Activated CD4-positive, alpha-beta memory T cell treated with anti-CD3 and anti-CD28 coated beads, Interleukin-2, amount 10 ng/mL, durations not matched to agents 7 days and 5 days (primary cell): Measurements from ENCODE around the gene ABCA9. TPM values are rescaled to one million over a fixed set of nuclear protein-coding genes. Genes with fewer than 3 reads are reported as not detected.
"Not testable (repeated sequence)": the region's sequence is repeated elsewhere in the genome, so short reads cannot be mapped to it uniquely, and the experiment has no call there.

ENCODE experiments used
- CTCF ChIA-PET: fragments of 350-600 bp; sonication (Branson Sonifier 250); formaldehyde crosslinking; loops from one replicate; lab custom pipeline; 2021; ENCODE audit warnings: antibody characterized with exemption, inconsistent platforms; lab: Charles Lee
- POLR2A ChIA-PET: fragments of 350-600 bp; sonication (Branson Sonifier 250); formaldehyde crosslinking; loops from one replicate; lab custom pipeline; 2021; ENCODE audit warnings: antibody characterized with exemption; lab: Charles Lee
- DNase-seq: peaks from one replicate; pipeline ENCODE4 v3.0.0-alpha.2; 2020
- H3K27ac Mint-ChIP-seq: one replicate; pipeline ENCODE4 v1.8.0; 2021; ENCODE audit warnings: mild to moderate bottlenecking, mixed read lengths
- H3K27me3 Mint-ChIP-seq: one replicate; pipeline ENCODE4 v1.8.0; 2021; ENCODE audit warnings: mixed read lengths
- H3K36me3 Mint-ChIP-seq: one replicate; pipeline ENCODE4 v1.8.0; 2021; ENCODE audit warnings: low read depth, mixed read lengths
- H3K4me1 Mint-ChIP-seq: one replicate; pipeline ENCODE4 v1.8.0; 2021; ENCODE audit warnings: mixed read lengths
- H3K4me3 Mint-ChIP-seq: one replicate; pipeline ENCODE4 v1.8.0; 2021; ENCODE audit warnings: mild to moderate bottlenecking, mixed read lengths
- H3K9me3 Mint-ChIP-seq: one replicate; pipeline ENCODE4 v1.8.0; 2021; ENCODE audit warnings: mixed read lengths
- total RNA-seq, 2 experiments: library from RNA; stranded (reverse); gene quantifications; one replicate each; pipeline ENCODE4 v1.2.3, GENCODE V29; 2021

The ABCA9 gene
- total RNA-seq, 2 experiments from 2014 or later, result 0.05 TPM; not detected in 1

- no peak overlapping the region for H3K4me3 Mint-ChIP-seq
- peaks cover 13% of the 10 kb centered on the region for H3K4me1 Mint-ChIP-seq
- no peaks in the 10 kb centered on the region for H3K36me3 Mint-ChIP-seq
- H3K27ac Mint-ChIP-seq, result no peak overlapping the region
- no peak for DNase-seq
- H3K27me3 Mint-ChIP-seq, result no peaks in the 10 kb centered on the region
- POLR2A ChIA-PET, result no interaction called here
- H3K9me3 Mint-ChIP-seq, result no peaks in the 10 kb centered on the region
- CTCF ChIA-PET, result no interaction called here
Observed at GRCh38 chr17:69044371-69044770, 16.4 kb downstream of the ABCA9 start.

GRCh38 chr17:69043098-69043734 lies 17.5 kb downstream of the ABCA9 start:
- no peaks in the 10 kb centered on the region for H3K9me3 Mint-ChIP-seq
- POLR2A ChIA-PET, result no interaction called here
- peaks cover 4% of the 10 kb centered on the region for H3K4me1 Mint-ChIP-seq
- DNase-seq, result no peak
- no peaks in the 10 kb centered on the region for H3K36me3 Mint-ChIP-seq
- H3K27ac Mint-ChIP-seq, result no peak overlapping the region
- H3K27me3 Mint-ChIP-seq, result peaks cover 1% of the 10 kb centered on the region
- CTCF ChIA-PET, result no interaction called here
- no peak overlapping the region for H3K4me3 Mint-ChIP-seq

GRCh38 chr17:69042308-69042707 lies 18.4 kb downstream of the ABCA9 start:
- Mint-ChIP-seq H3K27me3 (peaks cover 1% of the 10 kb centered on the region), H3K4me3 (no peak overlapping the region), H3K4me1 (no peaks in the 10 kb centered on the region), H3K9me3 (no peaks in the 10 kb centered on the region), H3K36me3 (no peaks in the 10 kb centered on the region), H3K27ac (no peak overlapping the region)
- ChIA-PET CTCF (no interaction called here), POLR2A (no interaction called here)
- no peak for DNase-seq

DNA sequence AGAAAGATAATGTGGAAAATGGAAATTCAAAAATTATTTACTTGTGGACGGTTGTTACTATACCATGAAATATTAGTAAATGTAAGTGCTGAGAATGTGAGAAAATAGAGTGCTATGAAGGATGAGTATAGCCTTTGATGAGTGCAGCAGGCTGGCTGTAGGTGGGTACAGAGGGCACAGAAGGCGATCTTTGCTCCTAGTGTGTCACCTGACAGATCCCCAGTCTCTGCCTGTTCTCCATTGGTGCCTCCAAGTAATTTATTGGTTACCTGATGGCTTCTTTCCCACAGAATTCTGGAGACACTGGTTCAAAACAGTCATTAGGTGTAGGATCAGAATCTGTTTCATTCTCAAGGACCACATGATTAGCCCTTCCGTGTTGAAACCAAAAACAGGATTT lies 28.9 kb downstream of the ABCA9 start:
- ChIA-PET CTCF (no interaction called here), POLR2A (no interaction called here)
- no peak overlapping the region for H3K4me3 Mint-ChIP-seq
- no peak for DNase-seq
- no peaks in the 10 kb centered on the region for H3K27me3 Mint-ChIP-seq
- no peak overlapping the region for H3K27ac Mint-ChIP-seq
- no peaks in the 10 kb centered on the region for H3K36me3 Mint-ChIP-seq
- no peaks in the 10 kb centered on the region for H3K9me3 Mint-ChIP-seq
- H3K4me1 Mint-ChIP-seq, result no peaks in the 10 kb centered on the region

- ChIA-PET CTCF (no interaction called here), POLR2A (no interaction called here)
- Mint-ChIP-seq H3K36me3 (no peaks in the 10 kb centered on the region), H3K4me3 (no peak overlapping the region), H3K27ac (no peak overlapping the region), H3K4me1 (no peaks in the 10 kb centered on the region), H3K9me3 (no peaks in the 10 kb centered on the region), H3K27me3 (no peaks in the 10 kb centered on the region)
- no peak for DNase-seq
Observed at GRCh38 chr17:69030169-69030568, 30.6 kb downstream of the ABCA9 start.

DNA sequence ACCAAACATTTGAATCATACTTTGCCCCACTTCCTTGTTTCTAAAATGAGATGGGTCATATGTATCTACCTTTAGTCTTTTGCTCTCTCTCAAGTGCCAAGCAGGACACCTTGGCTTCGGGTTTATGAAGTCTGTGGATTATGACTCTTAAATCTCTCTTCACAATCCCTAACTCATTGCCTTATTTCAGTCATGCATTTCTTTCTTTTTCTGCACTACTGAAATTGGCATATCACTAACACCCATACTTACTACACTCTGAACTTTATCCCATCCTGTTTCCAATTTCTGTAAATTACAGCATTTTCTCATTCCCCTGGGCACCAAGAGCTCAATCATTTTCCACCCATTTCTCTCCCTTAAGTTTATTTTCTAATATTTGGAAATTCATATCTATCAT lies 42.0 kb downstream of the ABCA9 start:
- DNase-seq, result no peak
- ChIA-PET POLR2A (no interaction called here), CTCF (no interaction called here)
- Mint-ChIP-seq H3K4me3 (no peak overlapping the region), H3K36me3 (no peaks in the 10 kb centered on the region), H3K27me3 (no peaks in the 10 kb centered on the region), H3K27ac (no peak overlapping the region), H3K4me1 (no peaks in the 10 kb centered on the region), H3K9me3 (no peaks in the 10 kb centered on the region)

GRCh38 chr17:69018022-69018615 lies 42.6 kb downstream of the ABCA9 start:
- Mint-ChIP-seq H3K9me3 (no peaks in the 10 kb centered on the region), H3K4me3 (no peak overlapping the region), H3K36me3 (no peaks in the 10 kb centered on the region), H3K27me3 (no peaks in the 10 kb centered on the region), H3K4me1 (no peaks in the 10 kb centered on the region), H3K27ac (no peak overlapping the region)
- ChIA-PET CTCF (no interaction called here), POLR2A (no interaction called here)
- DNase-seq, result no peak

DNA sequence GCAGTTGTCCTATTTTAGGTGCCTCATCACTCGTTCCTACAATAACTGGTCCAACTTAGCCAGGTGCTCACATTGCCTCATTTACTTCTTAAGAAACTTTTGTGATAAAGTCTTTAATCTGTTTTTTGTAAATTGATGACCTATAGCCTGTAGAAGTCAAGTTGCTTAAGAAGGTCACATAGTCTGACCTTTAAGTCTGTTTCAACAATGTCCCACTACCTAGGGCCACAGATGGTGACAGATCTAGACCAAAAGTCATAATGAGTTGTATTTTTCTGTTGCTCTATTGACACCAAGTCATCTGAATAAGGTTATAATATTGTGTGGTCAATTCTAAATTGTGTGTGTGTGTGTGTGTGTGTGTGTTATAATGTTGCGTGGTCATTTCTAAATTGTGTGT lies 45.1 kb downstream of the ABCA9 start:
- no peaks in the 10 kb centered on the region for H3K4me1 Mint-ChIP-seq
- H3K36me3 Mint-ChIP-seq, result no peaks in the 10 kb centered on the region
- H3K9me3 Mint-ChIP-seq, result no peaks in the 10 kb centered on the region
- ChIA-PET CTCF (no interaction called here), POLR2A (no interaction called here)
- no peaks in the 10 kb centered on the region for H3K27me3 Mint-ChIP-seq
- no peak for DNase-seq
- no peak overlapping the region for H3K4me3 Mint-ChIP-seq
- H3K27ac Mint-ChIP-seq, result no peak overlapping the region

DNA sequence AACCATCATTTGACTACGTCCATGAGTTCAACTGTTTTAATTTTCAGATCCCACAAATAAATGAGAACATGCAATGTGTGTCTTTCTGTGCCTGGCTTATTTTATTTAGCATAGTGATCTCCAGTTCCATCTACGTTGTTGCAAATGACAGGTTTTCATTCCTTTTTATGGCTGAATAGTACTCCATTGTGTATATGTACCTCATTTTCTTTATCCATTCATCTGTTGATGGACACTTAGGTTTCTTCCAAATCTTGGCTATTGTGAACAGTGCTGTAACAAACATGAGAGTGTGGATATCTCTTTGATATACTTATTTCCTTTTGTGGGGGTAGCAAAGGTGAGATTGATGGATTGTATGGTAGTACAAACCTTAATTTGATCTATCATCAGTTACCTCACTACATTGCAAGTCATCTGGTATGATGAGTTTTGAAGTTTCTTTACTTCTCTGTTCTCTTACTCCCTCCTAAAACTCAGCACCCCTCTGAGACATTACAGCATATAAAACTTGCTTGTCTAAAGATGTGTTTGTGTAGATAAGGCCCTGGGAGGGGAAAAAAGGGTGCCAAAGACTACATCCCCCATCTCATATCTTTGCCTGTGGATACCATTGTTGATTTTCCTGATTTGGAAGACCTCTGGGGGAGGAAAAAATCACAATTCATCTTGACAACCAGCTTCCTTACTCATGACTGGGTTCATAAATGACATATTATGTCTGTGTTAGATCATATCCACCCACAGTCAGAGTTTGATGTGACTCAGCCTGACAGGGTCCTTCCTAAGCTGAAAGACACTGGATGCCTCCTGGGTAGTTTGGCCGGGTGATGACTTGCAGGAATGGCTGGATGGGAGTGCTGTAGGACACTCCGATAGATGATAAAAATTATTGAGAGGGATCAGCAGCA lies 47.6 kb downstream of the ABCA9 start:
- POLR2A ChIA-PET, result interaction anchor here (0.8 kb wide), 1 partner anchor 25 kb away, joined by 3 read pairs; no protein-coding TSS in a partner anchor
- no peak overlapping the region for H3K4me3 Mint-ChIP-seq
- DNase-seq, result no peak
- H3K9me3 Mint-ChIP-seq, result no peaks in the 10 kb centered on the region
- CTCF ChIA-PET, result no interaction called here
- no peaks in the 10 kb centered on the region for H3K36me3 Mint-ChIP-seq
- no peaks in the 10 kb centered on the region for H3K27me3 Mint-ChIP-seq
- no peaks in the 10 kb centered on the region for H3K4me1 Mint-ChIP-seq
- H3K27ac Mint-ChIP-seq, result no peak overlapping the region

DNA sequence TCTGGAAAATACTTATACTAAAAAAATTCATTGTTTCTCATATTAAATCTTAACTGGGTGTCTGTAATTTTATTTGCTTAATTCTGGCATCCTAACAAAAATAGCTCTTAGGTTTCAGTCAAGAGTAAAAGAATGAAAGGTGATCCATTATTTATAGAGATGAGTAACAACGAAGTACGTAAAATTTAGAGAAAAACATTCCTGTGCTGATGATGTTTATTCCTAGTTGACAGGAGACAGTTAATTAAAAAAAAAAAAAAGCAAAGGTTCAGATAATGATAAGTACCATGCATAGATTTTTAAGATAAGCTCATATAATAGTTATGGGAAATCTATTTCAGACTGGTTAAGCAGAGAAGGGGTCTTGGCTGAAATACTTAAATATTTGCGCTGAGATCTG lies 50.8 kb downstream of the ABCA9 start:
- Mint-ChIP-seq H3K4me1 (no peaks in the 10 kb centered on the region), H3K4me3 (no peak overlapping the region), H3K36me3 (no peaks in the 10 kb centered on the region), H3K27ac (no peak overlapping the region), H3K9me3 (no peaks in the 10 kb centered on the region), H3K27me3 (peaks cover 1% of the 10 kb centered on the region)
- no peak for DNase-seq
- CTCF ChIA-PET, result no interaction called here
- POLR2A ChIA-PET, result no interaction called here

DNA sequence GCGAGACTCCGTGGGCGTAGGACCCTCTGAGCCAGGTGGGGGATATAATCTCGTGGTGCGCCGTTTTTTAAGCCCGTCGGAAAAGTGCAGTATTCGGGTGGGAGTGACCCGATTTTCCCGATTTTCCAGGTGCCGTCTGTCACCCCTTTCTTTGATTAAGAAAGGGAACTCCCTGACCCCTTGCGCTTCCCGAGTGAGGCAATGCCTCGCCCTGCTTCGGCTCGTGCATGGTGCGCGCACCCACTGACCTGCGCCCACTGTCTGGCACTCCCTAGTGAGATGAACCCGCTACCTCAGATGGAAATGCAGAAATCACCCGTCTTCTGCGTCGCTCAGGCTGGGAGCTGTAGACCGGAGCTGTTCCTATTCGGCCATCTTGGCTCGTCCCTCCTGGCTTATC lies 56.0 kb downstream of the ABCA9 start:
- H3K36me3 Mint-ChIP-seq, H3K4me3 Mint-ChIP-seq, CTCF ChIA-PET, H3K27me3 Mint-ChIP-seq, H3K27ac Mint-ChIP-seq, POLR2A ChIA-PET, H3K9me3 Mint-ChIP-seq, DNase-seq, H3K4me1 Mint-ChIP-seq: not testable (repeated sequence)

DNA sequence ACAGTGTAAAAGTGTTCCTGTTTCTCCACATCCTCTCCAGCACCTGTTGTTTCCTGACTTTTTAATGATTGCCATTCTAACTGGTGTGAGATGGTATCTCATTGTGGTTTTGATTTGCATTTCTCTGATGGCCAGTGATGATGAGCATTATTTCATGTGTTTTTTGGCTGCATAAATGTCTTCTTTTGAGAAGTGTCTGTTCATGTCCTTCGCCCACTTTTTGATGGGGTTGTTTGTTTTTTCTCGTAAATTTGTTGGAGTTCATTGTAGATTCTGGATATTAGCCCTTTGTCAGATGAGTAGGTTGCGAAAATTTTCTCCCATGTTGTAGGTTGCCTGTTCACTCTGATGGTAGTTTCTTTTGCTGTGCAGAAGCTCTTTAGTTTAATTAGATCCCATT lies 61.0 kb downstream of the ABCA9 start:
- H3K36me3 Mint-ChIP-seq, CTCF ChIA-PET, POLR2A ChIA-PET, H3K4me3 Mint-ChIP-seq, H3K27me3 Mint-ChIP-seq, H3K4me1 Mint-ChIP-seq, DNase-seq, H3K9me3 Mint-ChIP-seq, H3K27ac Mint-ChIP-seq: not testable (repeated sequence)

GRCh38 chr17:68993112-68993511 lies 67.6 kb downstream of the ABCA9 start:
- ChIA-PET CTCF (no interaction called here), POLR2A (no interaction called here)
- Mint-ChIP-seq H3K27ac (no peak overlapping the region), H3K4me1 (no peaks in the 10 kb centered on the region), H3K9me3 (no peaks in the 10 kb centered on the region), H3K36me3 (no peaks in the 10 kb centered on the region), H3K27me3 (no peaks in the 10 kb centered on the region), H3K4me3 (no peak overlapping the region)
- no peak for DNase-seq
